Dedifferentiated amniotic fluid mesenchymal stem cell (primary cell): ENCODE data around the gene GATAD2B.
"Not testable (repeated sequence)": the region's sequence is repeated elsewhere in the genome, so short reads cannot be mapped to it uniquely, and the experiment has no call there.

Source experiments
- DNase-seq: peaks from one replicate; pipeline ENCODE4 v3.0.0-alpha.2; 2016; ENCODE audit errors: extremely low spot score

GATAD2B gene

DNA sequence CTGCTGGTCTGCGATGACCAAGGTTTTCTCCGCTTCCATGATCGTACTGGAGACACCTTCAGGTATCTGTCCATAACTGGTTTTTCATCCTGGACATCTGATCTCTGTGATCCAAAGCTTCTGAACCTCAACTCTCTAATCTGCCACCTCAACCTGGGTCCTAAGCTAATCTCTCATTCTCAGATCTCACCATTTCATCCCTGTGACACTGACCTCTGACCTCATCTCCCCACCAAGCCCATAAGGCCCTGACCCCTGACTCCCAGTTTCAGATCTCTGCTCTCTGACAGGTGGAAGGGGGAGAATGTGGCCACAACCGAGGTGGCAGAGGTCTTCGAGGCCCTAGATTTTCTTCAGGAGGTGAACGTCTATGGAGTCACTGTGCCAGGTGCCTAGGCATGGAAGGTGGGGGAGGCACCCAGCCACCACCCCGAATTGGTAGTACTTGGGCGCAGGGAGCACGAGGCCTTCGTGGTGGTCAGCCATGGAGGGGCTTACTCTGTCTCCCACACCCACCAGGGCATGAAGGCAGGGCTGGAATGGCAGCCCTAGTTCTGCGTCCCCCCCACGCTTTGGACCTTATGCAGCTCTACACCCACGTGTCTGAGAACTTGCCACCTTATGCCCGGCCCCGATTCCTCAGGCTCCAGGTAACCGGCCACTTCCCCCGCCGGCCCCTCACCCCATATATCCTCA lies 143.8 kb downstream of the GATAD2B start:
- no peak for DNase-seq

DNA sequence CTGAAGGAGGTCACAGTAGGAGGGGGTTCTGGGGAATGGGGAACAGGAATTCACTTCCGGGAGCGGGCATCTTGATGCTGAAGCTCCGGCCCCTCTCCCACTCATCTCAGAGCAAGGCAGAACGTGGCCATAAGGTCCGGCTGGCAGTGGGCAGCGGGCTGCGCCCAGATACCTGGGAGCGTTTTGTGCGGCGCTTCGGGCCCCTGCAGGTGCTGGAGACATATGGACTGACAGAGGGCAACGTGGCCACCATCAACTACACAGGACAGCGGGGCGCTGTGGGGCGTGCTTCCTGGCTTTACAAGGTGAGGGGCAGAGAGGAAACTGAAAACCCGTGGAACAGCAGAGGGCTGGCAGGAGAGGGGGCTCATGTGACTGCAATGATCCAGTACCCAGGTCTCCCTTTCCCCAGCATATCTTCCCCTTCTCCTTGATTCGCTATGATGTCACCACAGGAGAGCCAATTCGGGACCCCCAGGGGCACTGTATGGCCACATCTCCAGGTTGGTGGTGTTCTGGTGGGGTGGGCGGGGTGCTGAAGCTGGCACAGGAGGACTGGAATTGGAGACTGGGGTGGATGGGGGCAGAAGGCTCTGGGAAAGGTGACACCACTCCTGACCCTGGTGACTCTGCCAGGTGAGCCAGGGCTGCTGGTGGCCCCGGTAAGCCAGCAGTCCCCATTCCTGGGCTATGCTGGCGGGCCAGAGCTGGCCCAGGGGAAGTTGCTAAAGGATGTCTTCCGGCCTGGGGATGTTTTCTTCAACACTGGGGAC lies 144.5 kb downstream of the GATAD2B start:
- no peak for DNase-seq

DNA sequence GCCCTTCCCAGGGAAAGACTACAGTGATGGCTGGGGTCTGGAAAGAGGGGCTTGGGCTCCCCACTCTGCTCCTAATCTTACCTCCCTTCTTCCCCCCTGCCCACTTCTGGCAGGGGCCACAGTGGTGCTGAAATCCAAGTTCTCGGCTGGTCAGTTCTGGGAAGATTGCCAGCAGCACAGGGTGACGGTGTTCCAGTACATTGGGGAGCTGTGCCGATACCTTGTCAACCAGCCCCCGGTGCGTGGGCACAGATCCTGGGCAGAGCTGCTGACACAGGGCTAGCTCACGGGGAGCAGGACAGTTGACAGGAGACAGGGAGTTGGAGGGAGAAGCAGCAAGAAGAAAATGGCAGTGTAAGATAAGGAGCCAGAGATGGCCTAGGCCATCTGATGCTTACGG lies 145.1 kb downstream of the GATAD2B start:
- no peak for DNase-seq

DNA sequence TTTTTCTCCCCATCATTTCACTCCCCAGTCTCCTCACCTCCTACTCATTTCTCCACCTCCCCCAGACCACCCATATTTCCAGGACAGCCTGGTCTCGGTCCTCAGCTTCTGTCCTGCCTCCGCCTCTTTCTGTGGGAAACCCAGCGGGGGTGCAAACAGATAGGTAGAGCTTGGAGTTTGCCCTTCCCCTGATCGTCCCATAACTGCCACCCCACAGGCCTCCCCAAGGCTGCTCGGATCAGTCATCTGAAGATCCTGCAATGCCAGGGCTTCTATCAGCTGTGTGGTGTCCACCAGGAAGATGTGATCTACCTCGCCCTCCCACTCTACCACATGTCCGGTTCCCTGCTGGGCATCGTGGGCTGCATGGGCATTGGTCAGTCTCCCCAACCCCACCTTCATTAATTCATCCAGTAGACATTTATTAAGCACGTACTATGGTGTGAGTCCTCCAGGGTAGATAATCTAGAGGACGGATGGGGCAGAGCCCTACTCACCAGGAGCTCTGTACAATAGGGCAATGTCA lies 145.9 kb downstream of the GATAD2B start:
- DNase-seq: no peak

DNA sequence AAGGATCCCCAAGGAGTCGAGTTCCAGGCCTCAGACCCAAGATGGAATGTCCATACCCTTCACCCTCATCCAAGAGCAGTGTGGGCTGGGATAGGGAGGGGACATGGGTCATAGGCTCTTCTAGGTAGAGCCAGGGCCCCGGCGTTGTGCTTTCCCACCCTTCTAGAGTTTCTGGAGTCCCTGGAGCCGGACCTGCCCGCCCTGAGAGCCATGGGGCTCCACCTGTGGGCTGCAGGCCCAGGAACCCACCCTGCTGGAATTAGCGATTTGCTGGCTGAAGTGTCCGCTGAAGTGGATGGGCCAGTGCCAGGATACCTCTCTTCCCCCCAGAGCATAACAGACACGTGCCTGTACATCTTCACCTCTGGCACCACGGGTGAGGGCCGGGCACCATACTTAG lies 146.4 kb downstream of the GATAD2B start:
- no peak for DNase-seq

DNA sequence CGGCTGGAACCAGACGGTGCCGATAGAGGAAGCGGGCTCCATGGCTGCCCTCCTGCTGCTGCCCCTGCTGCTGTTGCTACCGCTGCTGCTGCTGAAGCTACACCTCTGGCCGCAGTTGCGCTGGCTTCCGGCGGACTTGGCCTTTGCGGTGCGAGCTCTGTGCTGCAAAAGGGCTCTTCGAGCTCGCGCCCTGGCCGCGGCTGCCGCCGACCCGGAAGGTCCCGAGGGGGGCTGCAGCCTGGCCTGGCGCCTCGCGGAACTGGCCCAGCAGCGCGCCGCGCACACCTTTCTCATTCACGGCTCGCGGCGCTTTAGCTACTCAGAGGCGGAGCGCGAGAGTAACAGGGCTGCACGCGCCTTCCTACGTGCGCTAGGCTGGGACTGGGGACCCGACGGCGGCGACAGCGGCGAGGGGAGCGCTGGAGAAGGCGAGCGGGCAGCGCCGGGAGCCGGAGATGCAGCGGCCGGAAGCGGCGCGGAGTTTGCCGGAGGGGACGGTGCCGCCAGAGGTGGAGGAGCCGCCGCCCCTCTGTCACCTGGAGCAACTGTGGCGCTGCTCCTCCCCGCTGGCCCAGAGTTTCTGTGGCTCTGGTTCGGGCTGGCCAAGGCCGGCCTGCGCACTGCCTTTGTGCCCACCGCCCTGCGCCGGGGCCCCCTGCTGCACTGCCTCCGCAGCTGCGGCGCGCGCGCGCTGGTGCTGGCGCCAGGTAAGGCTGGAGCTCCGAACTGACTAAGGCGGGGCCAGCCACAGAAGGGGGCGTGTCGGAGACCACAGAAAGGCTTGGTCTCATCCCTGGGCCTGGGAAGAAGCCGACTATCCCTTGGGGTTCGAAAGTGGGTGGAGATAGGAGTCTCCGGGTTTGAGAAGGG lies 147.1 kb downstream of the GATAD2B start:
- no peak for DNase-seq

DNA sequence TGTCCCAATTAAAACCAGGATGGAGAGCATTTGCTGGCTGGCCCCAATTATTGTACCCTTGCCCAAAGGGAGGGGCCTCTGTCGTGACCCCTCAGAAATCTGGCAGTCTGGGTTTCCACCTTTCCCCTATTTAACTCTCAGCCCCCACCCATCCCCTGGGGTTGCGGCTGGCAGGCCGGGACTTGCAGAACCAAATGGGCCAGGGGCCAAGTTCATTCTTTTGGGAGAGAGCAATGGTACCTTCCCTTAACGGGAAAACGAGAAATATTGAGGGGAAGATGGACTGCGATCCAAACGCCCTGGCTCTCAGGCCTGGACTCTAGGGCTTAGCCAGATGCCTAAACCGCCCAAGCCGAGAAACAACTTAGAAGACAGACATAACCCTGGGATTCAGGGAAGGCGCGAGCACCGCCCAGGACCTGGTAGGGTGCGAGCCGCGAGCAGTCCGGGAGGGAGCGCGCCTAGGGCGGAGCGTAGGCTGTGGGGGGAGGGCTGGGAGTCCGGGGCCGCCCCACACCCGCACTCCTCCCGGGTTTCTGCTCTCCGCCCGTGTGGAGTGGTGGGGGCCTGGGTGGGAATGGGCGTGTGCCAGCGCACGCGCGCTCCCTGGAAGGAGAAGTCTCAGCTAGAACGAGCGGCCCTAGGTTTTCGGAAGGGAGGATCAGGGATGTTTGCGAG lies 147.9 kb downstream of the GATAD2B start, which contains the start of gene SLC27A3:
Gene SLC27A3, plus strand, starts transcription at position 628 of the 678 bp plus-strand sequence. CDS start 91 bp downstream, outside the sequence.
- peak; percentile 21 for DNase-seq

DNA sequence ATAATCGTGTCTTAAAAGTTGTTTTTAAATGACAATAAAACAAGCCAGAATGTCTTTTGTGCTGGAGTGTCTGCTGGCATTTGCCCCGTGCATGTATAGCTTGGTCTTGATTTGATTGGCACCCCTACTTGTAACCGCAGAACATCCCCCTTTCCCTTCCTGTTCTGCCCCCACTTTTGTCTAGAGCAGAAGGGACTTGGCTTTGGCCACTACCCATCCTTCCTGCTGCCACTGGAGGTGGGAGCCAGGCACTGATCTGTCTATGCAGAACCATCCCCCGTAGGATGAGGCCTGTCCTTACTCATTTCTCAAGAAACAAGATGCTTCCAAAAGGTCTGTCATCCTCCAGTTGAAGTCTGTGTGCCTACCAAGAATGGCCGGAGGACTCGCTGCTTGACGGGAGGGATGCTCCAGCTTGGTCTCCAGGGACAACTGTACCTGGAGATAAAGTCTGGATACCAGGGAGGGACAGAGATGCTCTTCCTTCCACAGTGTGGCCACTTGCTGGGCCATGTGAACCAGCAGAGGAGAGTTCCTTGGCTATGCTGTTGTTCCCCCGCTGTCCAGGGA lies 148.7 kb downstream of the GATAD2B start:
- DNase-seq: no peak

DNA sequence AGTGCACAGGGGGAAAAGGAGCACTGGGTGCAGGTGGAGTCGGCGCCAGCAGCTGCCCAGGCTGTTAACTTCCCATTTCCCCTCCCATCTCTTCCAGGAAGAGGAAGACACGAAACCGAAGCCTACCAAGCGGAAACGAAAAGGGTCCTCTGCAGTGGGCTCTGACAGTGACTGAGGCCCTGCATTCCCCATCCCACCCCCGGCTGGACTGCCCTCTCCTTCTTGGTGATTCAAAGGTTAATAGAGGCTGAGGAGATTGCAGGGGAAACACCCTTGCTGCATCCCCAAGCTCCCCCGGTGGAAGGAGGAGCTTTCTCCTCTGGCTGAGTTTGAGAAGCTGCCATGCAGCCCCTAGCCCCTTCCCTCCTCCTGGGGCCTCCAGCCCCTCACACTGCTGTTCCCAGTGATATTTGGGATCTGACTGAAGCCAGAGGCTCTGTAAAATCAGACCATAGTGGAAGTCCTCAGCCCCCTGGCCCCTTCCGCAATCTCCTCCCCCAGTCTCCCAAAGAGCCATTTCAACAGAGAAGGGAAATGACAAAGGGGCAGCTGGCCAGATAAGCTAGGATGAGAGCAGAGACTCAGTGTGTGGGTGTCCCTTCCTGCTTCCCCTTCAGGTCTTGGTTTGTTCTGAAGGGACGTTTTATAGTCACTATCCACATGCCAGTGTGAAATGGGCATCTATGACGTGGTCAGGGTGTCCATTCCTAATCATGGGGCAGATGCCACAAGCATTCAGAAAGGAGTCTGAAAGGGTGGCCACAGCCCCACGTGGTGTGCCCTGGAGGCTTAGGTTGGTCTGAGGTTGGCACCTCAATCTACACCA lies 149.5 kb downstream of the GATAD2B start:
- no peak for DNase-seq

DNA sequence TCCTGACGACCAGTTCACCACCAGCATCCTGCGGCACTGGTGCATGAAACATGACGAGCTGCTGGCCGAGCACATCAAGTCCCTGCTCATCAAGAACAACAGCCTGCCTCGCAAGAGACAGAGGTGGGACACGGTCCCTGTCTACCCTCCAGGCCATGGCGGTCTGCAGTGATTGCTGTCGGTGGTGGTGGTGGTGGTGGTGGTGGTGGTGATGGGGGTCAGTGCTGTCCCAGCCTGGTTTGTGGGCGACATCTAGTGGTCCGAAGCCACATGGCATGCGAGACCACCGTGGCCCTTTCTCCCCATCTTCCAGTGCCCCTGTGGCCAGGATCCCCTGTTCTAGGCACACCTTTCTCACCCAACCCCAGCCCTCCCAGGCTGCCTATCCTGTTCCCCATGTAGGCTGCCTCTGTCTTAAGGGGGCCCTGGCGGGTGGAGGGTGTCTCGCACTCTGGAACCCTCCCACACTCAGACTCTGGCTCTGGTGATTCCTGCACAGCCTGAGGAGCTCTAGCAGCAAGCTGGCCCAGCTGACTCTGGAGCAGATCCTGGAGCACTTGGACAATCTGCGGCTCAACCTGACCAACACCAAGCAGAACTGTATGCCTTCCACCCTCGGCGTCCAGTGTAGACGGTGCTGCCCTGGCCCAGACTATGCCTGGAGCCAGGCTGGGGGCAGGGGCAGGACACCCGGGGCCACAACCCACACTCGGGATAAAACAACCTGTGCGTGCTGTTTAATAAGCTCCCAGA lies 150.8 kb downstream of the GATAD2B start:
- DNase-seq: no peak

DNA sequence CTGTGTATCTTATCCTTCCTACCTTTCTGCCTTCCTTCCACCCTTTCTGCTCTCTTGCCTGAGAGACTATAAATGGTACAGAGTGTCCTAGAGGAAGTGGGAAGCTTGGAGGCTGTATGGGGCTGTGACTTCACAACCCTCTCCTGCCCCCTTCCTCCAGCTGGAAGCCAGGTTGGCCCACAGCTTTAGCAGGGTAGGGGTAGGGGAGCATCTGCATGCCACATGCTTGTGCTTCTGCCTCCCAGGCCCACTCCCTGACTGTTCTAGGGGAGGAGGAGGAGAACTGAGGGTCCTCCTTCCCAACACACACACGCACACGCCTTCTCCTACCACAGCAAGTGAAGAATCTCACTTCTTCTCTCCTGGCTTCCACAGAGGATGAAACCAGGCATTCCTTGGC lies 151.5 kb downstream of the GATAD2B start:
- no peak for DNase-seq

DNA sequence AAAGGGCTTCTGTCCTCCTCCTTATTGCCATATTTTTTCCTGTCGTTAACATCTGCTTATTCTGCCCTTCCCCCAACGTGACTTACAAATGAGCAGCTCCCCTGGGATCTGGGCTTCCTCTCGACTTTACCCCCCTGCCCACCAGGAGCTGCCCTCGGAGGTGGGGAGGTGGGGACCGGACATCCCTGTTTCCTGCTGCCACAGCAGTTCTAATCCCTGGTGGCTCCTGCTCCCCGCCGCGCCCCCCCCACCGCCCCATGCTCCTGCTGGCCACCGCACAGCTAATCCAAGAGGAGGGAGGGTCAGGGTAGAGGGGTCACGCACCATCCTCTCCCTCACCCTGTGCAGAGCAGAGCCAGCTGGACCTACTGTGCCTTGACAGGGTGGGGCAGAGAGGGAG lies 152.0 kb downstream of the GATAD2B start:
- DNase-seq: no peak

DNA sequence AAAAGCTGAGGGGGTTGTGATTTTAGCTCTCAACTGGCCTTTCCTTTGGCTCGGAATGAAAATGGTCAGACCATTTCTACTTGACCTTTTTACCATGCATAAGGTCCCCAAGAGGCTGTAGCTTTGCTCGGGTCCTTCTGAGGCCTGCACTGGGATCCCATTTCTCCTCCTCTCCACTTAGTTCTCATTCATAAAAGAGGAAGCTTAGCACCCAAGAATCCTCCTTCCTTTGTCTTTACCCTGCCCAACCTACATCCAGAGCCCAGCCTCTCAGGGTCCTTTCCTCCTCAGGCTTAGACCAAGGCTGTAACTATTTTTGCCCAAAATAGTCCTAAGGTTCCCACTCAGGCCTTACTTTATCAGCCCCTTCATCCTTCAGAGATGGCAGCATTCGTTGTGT lies 153.6 kb downstream of the GATAD2B start:
- no peak for DNase-seq

DNA sequence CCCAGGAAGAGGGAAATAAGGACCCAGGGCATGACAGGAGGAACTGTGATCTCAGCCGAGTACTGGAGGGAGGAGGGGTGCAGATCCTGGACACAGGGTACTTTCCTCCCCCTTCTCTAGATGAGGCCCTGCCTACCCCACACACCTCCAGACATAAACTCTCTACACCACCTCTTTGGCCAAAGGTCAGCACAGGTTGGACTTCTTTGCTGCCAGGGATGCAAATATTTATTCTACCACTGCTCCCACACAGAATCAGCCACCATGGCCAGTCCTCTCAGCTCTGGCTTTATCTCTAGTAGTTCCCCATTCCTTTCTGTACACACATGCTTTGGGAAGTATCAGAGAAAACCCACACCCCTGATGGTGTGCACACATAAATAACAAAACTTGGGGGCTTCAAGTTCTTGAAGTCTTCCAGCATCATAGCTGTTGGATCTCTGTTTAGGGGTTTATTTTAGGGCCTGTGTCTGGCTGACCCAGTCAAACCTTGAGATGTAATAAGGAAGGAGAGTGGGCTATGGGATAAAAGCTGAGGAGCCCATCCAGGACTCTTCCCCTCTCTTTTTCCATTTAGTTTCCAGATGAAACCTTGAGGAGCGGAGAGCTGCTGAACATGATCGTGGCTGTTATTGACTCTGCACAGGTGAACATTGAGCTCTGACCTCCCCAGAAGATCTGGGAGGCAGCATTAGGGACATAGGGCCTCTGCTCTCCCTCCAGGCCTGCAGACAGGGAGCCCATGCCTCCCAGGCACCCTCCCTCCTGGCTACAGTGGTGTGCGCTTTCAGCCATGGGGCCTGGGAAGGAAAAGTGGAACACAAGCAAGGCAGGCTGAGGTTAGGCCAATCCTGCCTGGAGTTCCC lies 154.2 kb downstream of the GATAD2B start:
- no peak for DNase-seq

DNA sequence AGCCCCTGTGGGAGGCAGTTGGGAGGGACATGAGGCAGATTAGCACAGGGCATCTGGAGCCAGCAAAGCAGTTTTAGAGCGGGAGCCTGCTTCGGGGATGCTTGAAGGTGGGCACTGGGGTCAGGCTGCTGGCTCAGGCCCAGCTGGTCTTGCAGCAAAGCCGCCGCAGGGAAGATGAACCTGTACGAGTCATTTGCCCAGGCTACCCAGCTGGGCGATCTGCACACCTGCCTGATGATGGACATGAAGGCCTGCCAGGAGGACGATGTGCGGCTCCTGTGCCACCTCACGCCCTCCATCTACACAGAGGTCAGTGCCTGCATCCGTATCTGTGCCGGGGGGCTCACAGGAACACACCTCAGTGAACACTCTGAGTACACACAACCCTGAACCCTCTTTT lies 155.3 kb downstream of the GATAD2B start:
- no peak for DNase-seq

DNA sequence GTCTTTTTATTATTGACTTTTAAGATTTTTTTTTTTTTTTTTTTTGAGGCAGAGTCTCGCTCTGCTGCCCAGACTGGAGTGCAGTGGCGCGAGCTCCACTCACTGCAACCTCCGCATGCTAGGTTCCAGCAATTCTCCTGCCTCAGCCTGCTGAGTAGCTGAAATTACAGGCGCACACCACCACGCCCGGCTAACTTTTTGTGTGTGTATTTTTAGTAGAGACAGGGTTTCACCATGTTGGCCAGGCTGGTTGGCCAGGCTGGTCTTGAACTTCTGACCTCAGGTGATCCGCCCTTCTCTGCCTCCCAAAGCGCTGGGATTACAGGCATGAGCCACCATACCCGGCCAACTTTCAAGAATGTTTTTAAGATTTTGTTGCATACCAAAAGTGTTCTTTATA lies 156.1 kb downstream of the GATAD2B start:
- DNase-seq: not testable (repeated sequence)

DNA sequence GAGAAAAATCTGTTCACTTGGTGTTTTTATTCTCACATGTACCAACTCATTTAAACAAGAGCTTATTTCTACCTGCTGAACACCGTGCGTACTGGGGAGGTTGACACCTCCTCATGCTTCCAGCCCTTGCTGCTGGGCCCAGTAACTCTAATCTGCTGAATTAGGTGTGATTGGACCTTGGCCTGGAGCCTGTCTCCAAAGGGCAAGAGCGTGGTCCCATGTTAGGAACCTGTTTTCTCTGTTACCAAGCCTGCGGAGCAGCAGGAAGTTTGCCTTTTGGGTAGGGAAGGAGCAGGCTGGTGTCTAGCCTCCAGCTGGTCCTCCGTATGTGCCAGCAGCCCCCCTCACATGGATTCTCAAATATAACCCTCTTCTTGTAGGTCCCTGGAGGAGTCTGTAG lies 158.5 kb downstream of the GATAD2B start:
- no peak for DNase-seq

DNA sequence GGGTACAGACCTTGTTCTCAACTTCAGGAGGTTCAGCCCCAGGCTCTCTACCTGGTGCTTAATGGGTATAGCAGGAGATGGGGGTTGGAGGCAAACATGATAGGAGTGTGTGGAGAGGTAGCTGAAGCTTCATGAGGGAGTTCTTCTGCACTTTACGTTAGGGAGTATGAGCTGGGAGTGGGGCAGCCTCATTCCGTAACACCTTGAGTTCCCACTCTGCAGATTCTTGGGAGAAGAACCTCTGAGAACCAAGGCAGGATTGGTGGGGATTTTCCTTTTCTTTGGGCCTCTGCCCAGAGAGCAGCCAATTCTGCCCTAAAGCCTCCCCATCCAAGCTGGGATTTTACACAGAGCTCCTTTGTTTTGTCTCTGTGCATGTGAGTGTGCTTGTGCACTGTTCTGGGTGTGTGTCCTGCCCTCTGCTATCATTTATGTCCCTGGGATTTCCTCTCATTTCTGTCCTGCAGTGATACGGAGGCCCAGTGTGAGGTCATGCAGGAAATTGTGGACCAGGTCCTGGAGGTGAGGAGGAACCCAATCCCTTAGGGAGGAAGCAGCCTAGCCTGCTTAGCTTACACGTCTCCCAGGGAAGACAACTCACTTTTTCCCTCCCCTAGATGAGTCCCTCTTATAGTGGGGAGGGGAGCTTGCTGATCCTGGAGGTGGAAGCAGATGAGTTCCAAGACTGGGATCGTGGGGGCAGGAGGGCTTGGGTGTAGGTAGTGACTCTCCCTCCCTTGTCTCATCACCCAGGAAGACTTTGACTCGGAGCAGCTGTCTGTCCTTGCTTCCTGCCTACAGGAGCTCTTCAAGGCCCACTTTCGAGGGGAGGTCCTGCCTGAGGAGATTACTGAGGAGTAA lies 159.2 kb downstream of the GATAD2B start:
- no peak for DNase-seq
